Measurements from ENCODE around the gene ATP6V0C. TPM values are rescaled to one million over a fixed set of nuclear protein-coding genes. Genes with fewer than 3 reads are reported as not detected.

The ATP6V0C gene
- polyA plus RNA-seq, 3 donors = 176 to 310 (median 187) TPM

DNA sequence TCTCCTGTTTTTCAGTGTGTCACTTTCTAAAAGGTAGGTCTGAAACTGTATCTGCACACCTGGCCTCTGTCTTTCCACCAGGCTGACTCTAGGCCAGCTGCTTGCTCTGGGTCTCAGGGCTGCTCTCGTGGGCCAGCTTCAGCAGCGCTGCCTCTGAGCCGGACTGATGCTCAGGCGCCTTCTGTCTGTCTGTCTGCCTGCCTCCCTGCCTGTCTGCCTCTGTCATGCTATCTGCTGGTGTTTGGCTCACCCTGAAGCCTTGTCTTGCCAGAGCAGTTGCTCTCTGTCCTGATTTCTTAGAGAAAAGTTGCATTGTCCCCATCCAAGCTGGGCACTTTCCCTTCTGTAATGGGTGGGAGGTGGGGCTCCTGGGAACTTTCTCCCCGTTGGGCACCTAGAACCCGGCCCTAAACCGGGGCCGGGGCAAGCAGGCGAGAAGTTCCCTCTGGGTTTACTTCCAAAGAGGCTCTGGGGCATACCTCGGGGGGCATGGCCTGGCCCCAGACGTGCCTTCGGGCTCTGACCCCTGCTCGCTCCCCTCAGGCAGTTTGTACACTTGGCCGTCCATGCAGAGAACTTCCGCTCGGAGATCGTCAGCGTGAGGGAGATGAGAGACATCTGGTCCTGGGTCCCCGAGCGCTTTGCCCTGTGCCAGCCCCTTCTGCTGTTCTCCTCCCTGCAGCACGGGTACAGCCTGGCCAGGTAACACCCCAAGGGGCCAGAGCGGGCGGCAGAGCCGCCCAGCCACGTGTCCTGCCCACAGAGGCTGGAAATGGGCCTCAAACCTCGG, 15.9 kb upstream of the ATP6V0C start:
- Mint-ChIP-seq H3K36me3 (peaks cover 23 to 40% of the 10 kb centered on the region in 2 donors), H3K4me1 (peaks cover 19% of the 10 kb centered on the region), H3K4me3 (no peak overlapping the region), H3K27ac (no peak overlapping the region), H3K9me3 (peaks cover 0 to 5% (median 2%) of the 10 kb centered on the region in 7 donors), H3K27me3 (ENCODE audit: low read depth in 3 of 3) (no peaks in the 10 kb centered on the region)
- no peak for DNase-seq
- Histone ChIP-seq H3K27me3 (ENCODE audit: control insufficient read depth in 2 of 2, insufficient read depth in 2 of 2, low read length in 2 of 2) (no peaks in the 10 kb centered on the region), H2AFZ (ENCODE audit: insufficient read depth, low read depth, low read length, poor library complexity, severe bottlenecking) (no peak overlapping the region), H4K20me1 (ENCODE audit: insufficient read depth, low read length) (peaks cover 5% of the 10 kb centered on the region), H3K27ac (ENCODE audit: low read depth in 1 of 2, low read length in 2 of 2) (no peak overlapping the region), H3K4me1 (ENCODE audit: control insufficient read depth in 1 of 2, insufficient read depth in 2 of 2, low read length in 2 of 2) (peaks cover 24 to 27% of the 10 kb centered on the region in 2 donors), H3K79me2 (ENCODE audit: insufficient read depth, low read length) (peaks cover 10% of the 10 kb centered on the region), H3K36me3 (replicated peaks in 1 of 2; ENCODE audit: control insufficient read depth in 1 of 2, insufficient read depth in 2 of 2, low read length in 2 of 2) (peaks cover 23 to 34% of the 10 kb centered on the region in 2 donors), H3K9ac (ENCODE audit: insufficient read depth, low read length, poor library complexity, severe bottlenecking) (no peak overlapping the region), H3K4me2 (replicated peaks; ENCODE audit: extremely low read depth, low read length, poor library complexity, severe bottlenecking) (no peak overlapping the region), H3K4me3 (replicated peaks in 1 of 3; ENCODE audit: low read depth in 2 of 3, low read length in 3 of 3) (no peak overlapping the region), H3K9me3 (replicated peaks in 1 of 2; ENCODE audit: control insufficient read depth in 1 of 2, insufficient read depth in 1 of 2, low read length in 2 of 2) (no peaks in the 10 kb centered on the region)
- intact Hi-C loops (cut with micrococcal nuclease) = no loop called here
- TF ChIP-seq CTCF (IDR thresholded peaks at IDR 0.05) = no peak
- 91% methylated on average over 26 of the region's 26 CpGs for WGBS (ENCODE audit: insufficient coverage)

DNA sequence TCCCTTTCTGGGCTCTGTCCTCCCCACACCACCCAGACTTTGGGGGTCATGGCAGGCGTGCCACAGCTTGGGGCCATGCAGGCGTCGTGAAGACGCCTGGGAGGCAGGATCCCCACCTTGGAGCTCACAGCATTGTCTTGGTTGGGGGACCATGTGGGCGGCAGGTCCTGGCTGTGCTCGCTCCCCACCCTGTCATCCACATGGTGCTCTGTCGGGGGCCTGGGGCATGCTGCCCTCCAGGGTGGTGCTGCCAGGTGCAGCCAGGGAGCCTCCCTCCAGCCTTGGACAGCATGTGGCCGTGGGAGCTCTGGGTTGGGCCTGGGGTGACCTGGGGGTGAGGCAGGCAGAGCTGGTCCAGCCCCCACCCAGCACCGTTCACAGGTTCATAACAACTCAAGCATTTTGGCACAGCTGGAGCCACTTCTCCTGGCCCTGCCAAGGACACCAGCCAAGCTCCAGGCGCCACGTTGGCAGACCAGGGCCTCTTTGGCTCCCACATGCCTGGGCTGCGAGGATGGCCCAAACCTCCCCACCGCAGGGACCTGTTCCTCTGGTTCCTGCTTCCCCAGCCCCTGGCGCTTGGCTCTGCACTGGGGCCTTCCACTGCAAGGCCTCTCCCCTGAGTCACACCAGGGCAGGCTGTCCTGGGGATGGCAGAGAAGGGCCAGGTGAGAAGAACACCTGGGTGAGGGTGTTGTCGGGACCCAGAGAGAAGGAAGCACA, 15.1 kb upstream of the ATP6V0C start:
- no peak for DNase-seq
- Histone ChIP-seq H2AFZ (ENCODE audit: insufficient read depth, low read depth, low read length, poor library complexity, severe bottlenecking) (no peak overlapping the region), H3K4me2 (replicated peaks; ENCODE audit: extremely low read depth, low read length, poor library complexity, severe bottlenecking) (no peak overlapping the region), H3K79me2 (ENCODE audit: insufficient read depth, low read length) (peaks cover 10% of the 10 kb centered on the region), H3K27me3 (ENCODE audit: control insufficient read depth in 2 of 2, insufficient read depth in 2 of 2, low read length in 2 of 2) (no peaks in the 10 kb centered on the region), H3K36me3 (replicated peaks in 1 of 2; ENCODE audit: control insufficient read depth in 1 of 2, insufficient read depth in 2 of 2, low read length in 2 of 2) (peaks cover 23 to 34% of the 10 kb centered on the region in 2 donors), H4K20me1 (ENCODE audit: insufficient read depth, low read length) (peaks cover 5% of the 10 kb centered on the region), H3K9me3 (replicated peaks in 1 of 2; ENCODE audit: control insufficient read depth in 1 of 2, insufficient read depth in 1 of 2, low read length in 2 of 2) (no peaks in the 10 kb centered on the region), H3K4me3 (replicated peaks in 1 of 3; ENCODE audit: low read depth in 2 of 3, low read length in 3 of 3) (no peak overlapping the region), H3K9ac (ENCODE audit: insufficient read depth, low read length, poor library complexity, severe bottlenecking) (no peak overlapping the region), H3K27ac (ENCODE audit: low read depth in 1 of 2, low read length in 2 of 2) (no peak overlapping the region), H3K4me1 (ENCODE audit: control insufficient read depth in 1 of 2, insufficient read depth in 2 of 2, low read length in 2 of 2) (peaks cover 32 to 35% of the 10 kb centered on the region in 2 donors)
- intact Hi-C loops (cut with micrococcal nuclease) = no loop called here
- peaks cover 21% of the 10 kb centered on the region for H3K4me1 Mint-ChIP-seq
- no peak for TF ChIP-seq CTCF (IDR thresholded peaks at IDR 0.05)
- H3K27ac Mint-ChIP-seq = no peak overlapping the region
- H3K27me3 Mint-ChIP-seq (ENCODE audit: low read depth in 3 of 3) = no peaks in the 10 kb centered on the region
- 93% methylated on average over 15 of the region's 15 CpGs for WGBS (ENCODE audit: insufficient coverage)
- no peak overlapping the region for H3K4me3 Mint-ChIP-seq
- peaks cover 0 to 5% (median 2%) of the 10 kb centered on the region in 7 donors for H3K9me3 Mint-ChIP-seq
- H3K36me3 Mint-ChIP-seq = peaks cover 23 to 40% of the 10 kb centered on the region in 2 donors

Measured in CD14-positive monocyte (primary cell).